A172 (cell line): ENCODE results near the gene CST7. TPM values are rescaled to one million over a fixed set of nuclear protein-coding genes. Genes with fewer than 3 reads are reported as not detected.
A peak's percentile ranks its signal among the peaks of the same experiment; 100 is the strongest.
"Not testable (repeated sequence)": the region's sequence is repeated elsewhere in the genome, so short reads cannot be mapped to it uniquely, and the experiment has no call there.

Experiments
- DNase-seq: peaks from one replicate; pipeline ENCODE4 v3.0.0-alpha.2; 2015; ENCODE audit warnings: low spot score
- total RNA-seq: library from RNA; depleted of rRNA; stranded (reverse); fragments of >200 nt; shearing (Covaris generic); gene quantifications from 2 replicates; pipeline ENCODE4 v1.2.3, GENCODE V29; 2014; rRNA removed

Gene CST7, protein sequence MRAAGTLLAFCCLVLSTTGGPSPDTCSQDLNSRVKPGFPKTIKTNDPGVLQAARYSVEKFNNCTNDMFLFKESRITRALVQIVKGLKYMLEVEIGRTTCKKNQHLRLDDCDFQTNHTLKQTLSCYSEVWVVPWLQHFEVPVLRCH
- total RNA-seq = not detected in 2 replicates

DNA sequence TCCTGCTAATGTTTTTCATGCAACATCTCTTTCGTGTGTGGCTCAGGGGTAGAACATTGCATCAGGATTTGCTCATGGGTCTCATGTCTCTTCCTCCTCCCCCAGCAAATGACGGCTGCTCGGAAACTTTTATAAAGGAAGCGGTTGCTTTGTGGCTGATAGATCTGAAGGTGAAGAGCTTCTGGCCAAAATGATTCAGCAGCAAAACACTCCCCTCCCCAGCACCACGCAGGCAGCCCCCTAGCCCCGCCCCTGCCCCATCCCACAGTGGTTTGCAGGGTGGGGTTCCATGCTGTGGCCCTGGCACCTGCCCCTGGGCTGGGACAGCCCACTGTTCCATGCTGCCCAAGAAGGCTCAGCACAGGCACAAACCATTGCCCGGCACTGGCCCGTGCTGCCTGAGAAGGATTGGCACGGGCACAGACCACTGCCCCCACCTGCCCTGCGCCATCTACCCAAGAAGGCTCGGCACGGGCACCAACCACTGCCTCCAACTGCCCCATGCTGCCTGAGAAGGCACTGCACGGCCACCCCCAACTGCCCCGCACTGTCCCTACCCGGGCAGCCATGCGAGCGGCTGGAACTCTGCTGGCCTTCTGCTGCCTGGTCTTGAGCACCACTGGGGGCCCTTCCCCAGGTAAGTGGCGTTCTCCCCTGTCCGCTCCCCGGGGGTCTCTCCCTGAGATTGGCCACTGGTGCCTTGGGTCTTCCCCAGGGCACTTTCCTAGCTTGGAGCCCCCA is at the start of gene CST7:
CST7 (plus strand) TSS at position 331 of the 741 bp plus-strand sequence; CDS start at position 568, 237 bp downstream.
- peak; percentile 79 for DNase-seq

DNA sequence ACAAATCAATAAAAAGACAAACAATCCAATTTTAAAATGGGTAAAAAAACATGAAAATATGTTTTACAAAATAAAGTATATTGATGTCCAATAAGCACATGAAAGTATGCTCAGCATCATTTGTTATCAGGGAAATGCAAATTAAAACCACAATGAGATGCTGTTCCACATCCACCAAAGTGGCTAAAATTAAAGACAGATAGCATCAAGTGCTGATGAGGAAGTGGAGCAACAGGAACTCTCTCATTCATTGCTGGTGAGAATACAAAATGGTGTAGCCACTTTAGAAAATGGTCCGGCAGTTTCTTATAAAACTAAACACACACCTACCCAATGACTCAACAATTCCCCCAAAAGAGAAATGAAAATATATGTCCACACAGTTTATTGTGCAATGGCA is 42.3 kb upstream of the CST7 start:
- DNase-seq = no peak

DNA sequence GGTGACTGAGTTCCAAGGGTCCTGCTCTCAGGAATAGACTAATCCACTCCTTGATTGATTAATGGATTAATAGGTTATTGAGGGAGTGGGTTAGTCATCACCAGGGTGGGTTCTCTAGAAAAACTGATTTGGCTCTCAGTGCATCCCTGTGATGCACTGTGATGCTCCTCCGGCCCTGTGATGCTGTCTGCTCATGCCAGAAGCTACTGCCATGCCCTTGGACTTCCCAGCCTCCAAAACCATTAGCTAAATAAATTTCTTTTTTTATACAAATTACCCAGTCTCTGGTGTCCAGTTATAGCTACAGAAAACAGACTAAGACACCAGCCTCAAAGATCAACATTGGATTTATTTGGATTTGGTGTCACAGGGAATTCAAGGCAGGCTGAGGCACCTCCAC is 40.4 kb upstream of the CST7 start:
- DNase-seq = no peak

DNA sequence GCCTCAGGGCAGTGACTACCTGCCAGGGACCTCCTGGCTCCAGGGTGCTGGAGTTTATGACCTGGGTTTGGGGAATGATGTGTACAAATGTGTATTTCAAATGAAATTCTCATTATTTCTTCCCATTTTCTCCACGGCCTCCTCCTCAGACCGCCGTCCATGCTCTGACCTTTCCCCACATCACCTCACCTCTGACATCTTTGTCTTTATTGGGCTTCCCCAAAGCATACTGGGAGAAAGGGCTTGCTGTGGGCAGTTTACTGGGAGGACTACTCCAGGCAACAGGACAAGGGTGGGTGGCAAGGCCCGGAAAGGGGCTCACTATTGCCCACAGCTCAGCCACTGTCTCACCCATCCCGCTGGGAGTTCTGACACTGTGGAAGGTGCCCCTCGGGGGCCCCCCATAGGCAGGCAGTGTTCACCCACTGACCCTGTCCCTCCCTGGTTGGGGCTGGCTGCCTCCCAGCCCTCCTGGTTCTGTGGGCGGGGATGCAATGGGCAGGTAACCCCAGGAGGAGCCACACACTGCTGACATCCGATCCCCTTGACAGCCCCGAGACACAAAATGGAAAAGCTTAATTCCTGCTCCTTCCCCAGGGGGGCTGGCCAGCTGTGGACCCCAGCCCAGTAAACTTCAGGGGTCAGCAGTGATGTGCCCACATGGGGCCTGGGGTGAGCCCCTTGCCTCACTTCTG is 39.8 kb upstream of the CST7 start:
- no peak for DNase-seq

DNA sequence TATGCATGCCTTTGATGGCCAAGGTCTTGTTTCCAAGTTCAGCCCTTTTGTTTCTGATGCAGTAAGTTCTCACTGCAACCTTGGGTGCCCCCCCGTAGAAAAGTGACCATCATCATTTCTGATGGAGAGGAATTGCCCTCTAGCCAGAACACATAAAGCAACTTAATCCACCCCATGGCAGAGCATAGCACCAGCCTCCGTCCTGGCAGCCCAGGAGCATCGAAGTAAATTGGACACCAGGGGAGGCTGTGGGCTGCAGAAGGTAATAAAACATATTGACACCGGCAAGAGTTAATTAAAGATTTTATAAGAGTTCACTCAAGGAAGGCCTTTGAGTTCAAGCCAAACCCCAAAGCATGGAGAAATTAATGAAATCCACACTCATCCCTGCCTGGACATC is 39.2 kb upstream of the CST7 start:
- DNase-seq = no peak

DNA sequence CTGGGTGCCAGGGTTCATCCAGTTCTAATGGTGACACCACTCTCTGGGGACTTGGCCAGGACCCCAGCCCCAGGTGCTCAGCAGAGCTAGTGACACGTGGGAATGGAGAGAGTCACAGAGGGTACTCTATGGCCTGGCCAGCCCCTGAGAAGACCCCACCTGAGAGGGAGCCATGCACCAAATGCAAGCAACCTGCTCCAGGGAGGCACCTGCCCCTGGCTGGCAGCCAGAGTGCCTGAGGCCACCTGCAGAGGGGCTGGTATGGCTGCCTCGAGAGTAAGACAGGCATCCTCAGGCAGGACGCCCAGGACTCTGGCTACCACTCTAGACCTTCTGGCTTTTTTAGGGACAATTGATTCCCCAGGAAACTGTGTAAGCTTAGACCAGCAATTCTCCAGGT is 38.6 kb upstream of the CST7 start:
- no peak for DNase-seq

DNA sequence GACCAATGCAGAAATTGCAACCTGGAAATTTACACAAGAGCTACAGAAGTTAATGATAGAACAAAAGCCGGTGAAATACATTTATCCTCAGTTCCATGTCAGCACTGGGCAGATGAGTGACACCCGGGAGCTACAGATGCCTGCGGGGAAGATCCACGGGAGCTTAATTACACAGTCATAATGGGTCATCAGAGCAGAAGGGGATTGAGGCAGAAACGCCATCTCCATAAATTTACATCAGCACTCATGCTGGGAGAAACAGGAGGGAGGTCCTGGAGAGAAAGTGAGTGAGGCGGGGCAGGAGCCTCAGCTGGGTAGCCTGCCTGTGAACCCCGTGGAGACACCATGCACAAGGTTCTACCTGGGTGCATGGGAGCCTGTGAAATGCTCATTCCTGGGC is 37.6 kb upstream of the CST7 start:
- DNase-seq = no peak

DNA sequence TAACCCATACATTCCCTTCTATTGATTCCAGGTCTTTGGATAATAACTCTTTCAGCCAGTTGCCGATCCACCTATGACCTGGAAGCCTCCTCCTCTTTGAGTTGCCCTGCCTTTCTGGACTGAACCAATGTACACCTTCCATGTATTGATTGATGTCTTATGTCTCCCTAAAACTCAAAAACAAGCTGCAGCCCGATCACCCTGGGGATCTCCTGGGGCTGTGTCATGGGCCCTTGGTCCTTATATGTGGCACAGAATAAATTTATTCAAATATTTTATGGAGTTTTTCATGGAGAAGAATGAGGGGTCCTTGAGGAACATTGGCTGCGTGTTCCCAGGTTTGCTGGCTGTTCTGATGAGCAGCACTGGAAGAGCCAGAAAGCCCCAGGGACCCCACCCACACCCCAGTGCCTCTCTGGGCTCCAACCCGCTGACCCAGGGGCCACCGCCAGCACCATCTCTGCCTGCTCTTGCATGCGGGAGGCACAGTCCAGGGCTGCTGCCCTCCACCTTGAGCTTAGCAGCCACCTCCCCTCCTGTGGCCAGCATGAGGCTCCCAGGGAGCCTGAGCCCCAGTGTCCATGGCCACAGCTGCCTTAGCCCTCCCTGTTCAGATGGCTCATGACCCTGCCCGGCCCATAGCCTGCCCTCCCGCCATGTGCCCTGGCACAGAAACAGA is 36.5 kb upstream of the CST7 start:
- no peak for DNase-seq

DNA sequence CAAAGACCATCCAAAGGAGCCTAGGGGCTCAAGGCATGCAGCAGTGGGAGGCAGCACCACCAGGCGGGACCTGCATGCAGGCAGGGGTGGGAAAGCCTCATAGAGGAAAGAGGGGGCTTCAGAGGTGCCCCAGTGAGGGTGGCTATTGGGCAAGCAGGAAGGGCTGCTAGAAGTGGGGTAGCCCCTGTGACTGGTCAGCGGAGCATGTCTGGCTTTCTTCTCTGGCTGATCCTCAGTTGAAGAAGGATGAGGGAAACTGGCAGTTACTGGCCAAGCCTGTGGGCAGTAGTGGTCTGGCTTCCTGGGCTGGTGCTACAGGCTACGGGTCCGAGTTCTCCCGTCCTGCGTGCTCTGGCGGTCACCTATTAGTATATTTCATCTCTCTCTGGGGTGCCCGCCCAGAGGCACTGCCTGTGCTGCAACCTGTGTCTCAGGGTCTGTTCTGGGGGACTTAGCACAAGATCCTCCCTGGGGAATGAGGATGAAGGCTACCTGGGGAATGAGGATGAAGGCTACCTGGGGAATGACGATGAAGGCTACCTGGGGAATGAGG is 35.9 kb upstream of the CST7 start:
- no peak for DNase-seq

DNA sequence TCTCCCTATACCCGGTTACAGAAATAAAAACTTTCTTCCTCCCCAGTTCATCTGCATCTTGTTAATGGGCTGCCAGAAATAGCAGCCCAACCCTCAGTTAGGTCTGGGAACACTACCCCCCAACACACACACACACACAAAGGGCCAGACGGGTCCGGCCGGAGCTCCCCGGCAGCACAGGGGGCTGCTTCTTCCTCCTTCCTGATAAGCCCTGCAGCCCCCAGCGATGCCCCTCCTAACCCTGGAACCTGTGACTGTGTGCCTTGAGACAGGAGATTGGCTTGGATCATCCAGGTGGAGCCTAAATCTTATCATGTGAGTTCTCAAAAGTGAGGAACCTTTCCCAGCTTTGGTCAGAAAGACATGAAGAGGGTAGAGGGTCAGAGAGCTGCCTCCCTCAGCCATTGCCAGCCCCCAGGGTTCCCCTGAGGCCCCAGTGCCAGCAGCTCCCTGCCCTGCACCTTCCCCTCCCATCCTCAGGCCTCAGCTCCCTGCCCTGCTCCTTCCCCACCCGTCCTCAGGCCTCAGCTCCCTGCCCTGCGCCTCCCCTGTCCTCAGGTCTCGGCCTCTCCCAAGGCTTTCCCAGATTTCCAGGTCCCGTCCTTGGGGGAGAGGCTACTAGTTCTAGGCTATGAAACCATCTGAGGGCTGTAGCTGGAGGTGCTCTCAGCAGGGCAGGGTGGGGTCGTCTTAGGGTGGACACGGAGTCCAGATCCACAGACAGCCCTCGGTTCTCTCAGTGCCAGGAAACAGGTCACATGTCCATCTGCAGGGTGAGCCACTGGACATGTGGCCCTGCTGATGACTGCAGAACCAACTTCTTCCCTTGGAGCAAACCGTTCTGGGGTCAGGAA is 34.5 kb upstream of the CST7 start:
- DNase-seq = no peak

DNA sequence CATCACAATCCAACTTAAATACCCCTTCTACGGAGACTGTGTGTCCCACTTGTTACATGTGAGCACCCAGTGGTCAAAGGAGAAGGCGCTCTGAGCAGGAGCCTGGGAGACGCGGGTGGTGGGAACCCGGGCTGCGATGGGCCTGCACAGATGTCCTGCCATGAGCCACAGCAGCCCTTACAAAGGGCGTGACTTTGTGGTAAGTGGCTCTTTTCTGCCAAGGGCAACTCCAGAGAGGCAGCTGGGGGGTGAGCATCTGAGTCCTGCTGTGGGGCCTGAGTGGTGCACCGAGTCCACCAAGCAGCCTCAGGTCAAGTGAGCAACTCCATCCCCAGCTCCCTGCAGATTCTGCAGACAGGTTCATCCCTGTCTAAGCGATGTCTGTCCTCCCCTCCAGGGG is 33.6 kb upstream of the CST7 start:
- DNase-seq = no peak

DNA sequence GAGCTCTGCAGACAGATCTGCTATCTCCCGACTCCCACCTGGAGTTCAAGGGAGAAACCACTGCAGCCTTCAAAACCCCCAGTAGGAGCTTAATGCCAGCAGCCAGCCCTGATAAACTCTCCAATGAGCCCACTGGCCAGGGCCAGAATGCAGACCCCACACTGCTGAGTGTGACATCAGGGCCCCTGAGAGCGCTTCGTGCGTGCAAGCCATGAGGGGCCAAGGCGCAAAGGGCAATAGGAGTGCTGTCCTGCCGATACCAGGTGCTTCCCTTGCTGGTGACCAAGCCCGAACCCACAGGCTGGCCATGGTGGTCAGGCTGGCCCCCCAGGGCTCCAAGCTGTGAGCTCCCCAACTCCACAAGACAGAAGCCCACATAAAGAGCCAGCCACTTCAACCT is 33.2 kb upstream of the CST7 start:
- DNase-seq = no peak

DNA sequence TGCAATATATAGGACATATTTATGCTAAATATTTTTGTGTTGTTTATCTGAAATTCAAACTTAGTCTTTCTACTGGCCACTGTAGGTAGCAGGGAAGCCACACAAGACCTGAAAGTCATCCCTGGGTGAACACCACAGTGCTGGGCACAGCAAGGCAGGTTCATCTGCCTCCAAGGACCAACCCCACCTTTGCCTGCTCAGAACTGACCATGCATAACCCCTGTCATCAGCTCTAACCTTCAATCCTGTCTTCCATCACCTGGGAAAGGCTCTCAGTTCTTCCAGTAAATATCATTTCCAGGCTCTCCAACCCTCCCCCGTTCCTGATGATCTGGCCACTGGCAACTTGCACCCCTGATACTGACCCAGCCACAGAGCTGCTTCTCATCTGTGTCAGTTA is 32.7 kb upstream of the CST7 start:
- no peak for DNase-seq

DNA sequence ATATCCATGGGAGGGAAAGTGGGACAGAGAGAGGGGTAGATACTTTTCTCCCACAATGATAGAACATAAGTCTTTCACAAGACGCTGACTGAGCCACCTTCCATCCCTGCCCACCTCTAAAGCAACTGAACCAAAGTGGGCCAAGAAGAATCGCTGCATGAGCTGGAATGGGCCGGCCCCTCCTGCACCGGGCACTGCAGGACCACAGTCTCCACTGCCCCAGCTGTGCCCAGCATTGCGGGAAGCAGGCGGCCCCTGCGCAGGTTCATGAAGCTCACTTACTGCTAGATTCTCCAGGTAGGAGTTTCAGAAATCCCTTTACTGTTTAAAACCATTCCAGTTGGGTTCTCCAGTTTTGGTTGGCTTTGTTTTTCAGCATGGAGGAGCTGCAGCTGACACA is 32.0 kb upstream of the CST7 start:
- no peak for DNase-seq

DNA sequence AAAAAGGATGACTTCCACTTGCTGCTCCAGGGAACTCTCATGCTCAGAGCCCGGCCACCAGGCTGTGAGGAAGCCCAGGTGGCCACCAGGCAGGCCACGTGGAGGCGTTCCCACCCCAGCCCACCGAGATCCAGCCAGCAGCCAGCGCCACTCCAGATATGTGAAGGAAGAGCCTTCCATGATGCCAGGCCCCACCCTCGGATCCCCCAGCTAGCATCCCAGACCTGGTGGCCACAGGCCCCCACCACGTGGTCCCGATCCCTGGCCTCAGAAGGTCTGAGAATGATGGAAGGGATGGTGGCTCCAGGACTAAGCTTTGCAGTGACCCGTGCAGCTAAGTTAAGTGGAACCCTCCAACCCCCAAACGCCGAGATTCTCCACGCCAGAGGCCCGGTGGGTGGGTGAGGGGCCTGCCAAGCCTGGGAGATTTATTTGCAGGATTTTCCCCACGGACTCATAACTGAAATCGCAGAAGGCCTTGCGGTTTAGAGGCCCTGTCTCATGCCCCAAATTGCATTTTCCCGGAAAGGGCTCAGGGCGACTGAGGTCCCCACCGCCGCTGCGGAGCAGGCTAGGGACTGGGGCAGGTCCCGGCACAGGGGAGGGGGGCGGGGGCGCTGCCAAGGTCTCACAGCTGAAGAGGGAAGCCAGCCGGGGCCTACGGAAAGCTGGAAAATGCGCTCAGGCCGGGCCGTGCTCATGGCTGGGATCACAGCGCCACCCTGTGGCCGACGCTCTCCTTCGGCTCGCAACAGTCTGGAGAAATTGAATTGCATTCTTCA is 31.1 kb upstream of the CST7 start:
- DNase-seq = peak; percentile 53

DNA sequence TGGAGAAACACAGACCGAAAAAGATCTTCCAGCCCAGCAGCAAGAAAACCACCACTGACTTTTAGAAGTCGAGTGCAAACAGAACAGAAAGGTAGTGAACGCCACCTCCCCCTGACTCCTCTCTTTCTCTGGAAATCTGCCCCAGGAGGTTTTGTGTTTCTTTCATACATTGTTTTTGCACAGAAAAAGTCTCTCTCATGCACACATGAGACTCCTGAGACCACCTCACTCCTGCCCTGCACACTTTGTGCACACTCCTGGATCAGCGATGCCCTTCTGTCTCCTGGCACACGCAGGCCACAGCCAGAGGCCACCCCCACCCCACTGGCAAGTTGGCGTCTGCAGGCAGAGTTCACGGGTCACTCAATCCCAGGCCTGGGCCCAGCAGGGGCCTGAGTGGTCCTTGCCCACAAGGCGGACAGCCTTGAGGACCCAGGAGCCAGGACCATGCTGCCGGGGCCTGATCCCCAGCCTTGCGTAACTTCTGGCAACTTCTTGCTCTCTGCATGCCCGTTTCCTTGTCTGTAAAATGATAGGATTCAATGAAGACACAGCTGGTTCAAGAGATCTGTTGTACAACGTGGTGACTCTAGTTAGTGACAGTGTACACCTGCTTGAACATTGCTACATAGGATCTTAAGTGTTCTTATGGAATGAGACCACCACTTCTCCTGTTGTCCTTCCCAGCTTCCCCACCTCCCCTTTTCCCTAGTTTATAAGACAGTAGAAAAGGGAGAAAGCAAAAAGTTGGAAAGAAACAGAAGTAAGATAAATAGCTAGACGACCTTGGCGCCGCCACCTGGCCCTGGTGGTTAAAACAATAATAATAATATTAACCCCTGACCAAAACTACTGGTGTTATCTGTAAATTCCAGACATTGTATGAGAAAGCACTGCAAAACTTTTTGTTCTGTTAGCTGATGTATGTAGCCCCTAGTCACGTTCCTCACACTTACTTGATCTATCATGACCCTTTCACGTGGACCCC is 30.2 kb upstream of the CST7 start:
- DNase-seq = no peak

DNA sequence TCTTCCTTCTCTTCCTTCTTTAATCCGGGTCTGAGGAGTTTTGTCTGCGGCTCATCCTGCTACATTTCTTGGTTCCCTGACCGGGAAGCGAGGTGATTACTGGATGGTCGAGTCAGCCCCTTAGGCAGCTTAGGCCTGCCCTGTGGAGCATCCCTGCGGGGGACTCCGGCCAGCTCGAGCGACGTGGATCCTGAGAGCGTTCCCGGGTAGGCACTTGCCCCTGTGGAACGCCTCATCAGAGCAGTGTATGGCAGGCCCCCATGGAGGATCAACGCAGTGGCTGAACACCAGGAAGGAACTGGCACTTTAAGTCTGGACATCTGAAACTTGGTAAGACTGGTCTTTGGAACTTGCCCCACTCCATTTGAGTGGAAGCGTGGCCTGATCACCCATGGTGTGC is 29.4 kb upstream of the CST7 start:
- DNase-seq = not testable (repeated sequence)

DNA sequence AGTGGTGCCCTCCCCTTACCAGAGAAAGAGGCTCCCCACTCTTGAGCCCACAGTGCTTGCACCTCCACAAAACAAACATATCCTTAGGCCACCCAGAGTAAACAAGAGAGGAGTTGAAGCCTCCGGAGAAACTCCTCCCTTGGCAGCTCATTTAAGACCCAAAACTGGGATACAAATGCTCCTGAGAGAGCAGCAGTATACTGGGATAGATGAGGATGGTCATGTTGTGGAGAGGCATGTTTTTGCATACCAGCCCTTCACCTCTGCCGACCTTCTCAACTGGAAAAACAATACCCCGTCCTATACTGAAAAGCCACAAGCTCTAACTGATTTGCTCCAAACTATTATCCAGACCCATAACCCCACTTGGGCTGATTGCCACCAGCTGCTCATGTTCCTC is 28.4 kb upstream of the CST7 start:
- DNase-seq = not testable (repeated sequence)

DNA sequence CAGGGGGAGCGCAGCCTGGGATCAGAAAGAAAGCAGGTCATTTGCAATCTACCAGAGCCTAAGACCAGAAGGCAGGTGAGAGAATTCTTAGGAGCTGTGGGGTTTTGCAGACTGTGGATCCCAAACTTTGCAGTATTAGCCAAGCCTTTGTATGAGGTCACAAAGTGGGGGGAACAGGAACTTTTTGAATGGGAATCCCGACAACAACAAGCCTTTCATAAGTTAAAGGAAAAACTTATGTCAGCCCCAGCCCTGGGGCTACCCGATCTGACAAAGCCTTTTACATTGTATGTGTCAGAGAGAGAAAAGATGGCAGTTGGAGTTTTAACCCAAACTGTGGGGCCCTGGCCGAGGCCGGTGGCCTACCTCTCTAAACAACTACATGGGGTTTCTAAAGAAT is 19.8 kb upstream of the CST7 start:
- not testable (repeated sequence) for DNase-seq
